Tibial nerve (tissue), 4 donors: ENCODE data around the gene ATP13A1. TPM values are rescaled to one million over a fixed set of nuclear protein-coding genes. Genes with fewer than 3 reads are reported as not detected.
"Not testable (repeated sequence)": the region's sequence is repeated elsewhere in the genome, so short reads cannot be mapped to it uniquely, and the experiment has no call there.

ENCODE experiments used
- DNase-seq, 2 donors: peaks; one replicate each; pipeline ENCODE4 v3.0.0-alpha.2; 2019; ENCODE audit warnings: low spot score in 2 of 2
- H3K27ac ChIP-seq, 4 donors: fragments of 200-600 bp; sonication (generic) in 3 of 4; one replicate each; pipeline ENCODE4 v1.5.1; 2017 to 2019; ENCODE audit warnings: mild to moderate bottlenecking in 1 of 4
- H3K27me3 ChIP-seq, 2 donors: fragments of 200-600 bp; sonication (generic) in 1 of 2; one replicate each; pipeline versions ENCODE4 v1.5.1 to v1.6.0; 2017 to 2019
- H3K36me3 ChIP-seq, 3 donors: fragments of 200-600 bp; sonication (generic); one replicate each; pipeline ENCODE4 v1.5.1; 2018 to 2019
- H3K4me1 ChIP-seq, 4 donors: fragments of 200-600 bp; sonication (generic) in 3 of 4; one replicate each; pipeline ENCODE4 v1.5.1; 2017 to 2019
- H3K4me3 ChIP-seq, 4 donors: fragments of 200-600 bp; sonication (generic) in 3 of 4; one replicate each; pipeline ENCODE4 v1.5.1; 2017 to 2019; ENCODE audit warnings: mild to moderate bottlenecking in 1 of 4, moderate library complexity in 1 of 4
- H3K9me3 ChIP-seq, 4 donors: fragments of 200-600 bp; sonication (generic) in 3 of 4; one replicate each; pipeline ENCODE4 v1.5.1; 2017 to 2019
- CTCF ChIP-seq, 5 experiments: fragments of 200-600 bp in 3 of 5; fragments of 450-650 bp in 2 of 5; sonication (generic) in 3 of 5; IDR thresholded peaks; one replicate each; pipeline ENCODE4 v1.5.1; 2016 to 2019; ENCODE audit warnings: antibody characterized with exemption in 5 of 5, mild to moderate bottlenecking in 3 of 5, moderate library complexity in 2 of 5
- EP300 ChIP-seq, 2 donors: sonication (generic); formaldehyde crosslinking; IDR thresholded peaks; one replicate each; pipeline ENCODE4 v1.6.1; 2017; ENCODE audit warnings: antibody characterized with exemption in 2 of 2, mild to moderate bottlenecking in 1 of 2
- POLR2A ChIP-seq, 2 donors: fragments of 450-650 bp; IDR thresholded peaks; one replicate each; pipeline ENCODE4 v1.6.1; 2017; ENCODE audit warnings: antibody characterized with exemption in 2 of 2, mild to moderate bottlenecking in 2 of 2, moderate library complexity in 2 of 2
- WGBS, 2 donors: methylation state at CpG; one replicate each; pipeline ENCODE4 v1.1.5; 2018; 5-methylcytosine and 5-hydroxymethylcytosine counted together
- total RNA-seq, 4 donors: library from RNA; depleted of rRNA; stranded (reverse); fragments of >200 nt; gene quantifications; one replicate each; pipeline ENCODE4 v1.1.0, GENCODE V29; 2016

Gene ATP13A1
- total RNA-seq, 4 donors from 2014 or later, result 312 to 705 (median 344) TPM

- Histone ChIP-seq H3K36me3 (peaks cover 0 to 45% (median 0%) of the 10 kb centered on the region in 3 donors), H3K27me3 (no peaks in the 10 kb centered on the region), H3K27ac (no peak overlapping the region), H3K9me3 (peaks cover 0 to 48% (median 3%) of the 10 kb centered on the region in 4 donors), H3K4me1 (no peaks in the 10 kb centered on the region), H3K4me3 (no peak overlapping the region)
- no peak for TF ChIP-seq POLR2A (IDR thresholded peaks at IDR 0.05)
- no peak for DNase-seq
- WGBS, 2 donors, result 90 to 97% methylated on average over 3 of the region's 3 CpGs
Measured at GRCh38 chr19:19687090-19687489, 23.6 kb upstream of the ATP13A1 start.

- WGBS, 2 donors, result 94 to 96% methylated on average over 6 of the region's 6 CpGs
- Histone ChIP-seq H3K27me3 (no peaks in the 10 kb centered on the region), H3K9me3 (peaks cover 0 to 52% (median 3%) of the 10 kb centered on the region in 4 donors), H3K36me3 (peaks cover 0 to 50% (median 0%) of the 10 kb centered on the region in 3 donors), H3K4me1 (no peaks in the 10 kb centered on the region), H3K4me3 (no peak overlapping the region), H3K27ac (no peak overlapping the region)
- no peak for DNase-seq
- no peak for TF ChIP-seq EP300 (IDR thresholded peaks at IDR 0.05)
- no peak for TF ChIP-seq POLR2A (IDR thresholded peaks at IDR 0.05)
- TF ChIP-seq CTCF (IDR thresholded peaks at IDR 0.05), result no peak
Measured at GRCh38 chr19:19686580-19686979, 23.1 kb upstream of the ATP13A1 start.

- not testable (repeated sequence) for DNase-seq
Measured at GRCh38 chr19:19686119-19686518, 22.6 kb upstream of the ATP13A1 start.

GRCh38 chr19:19679176-19680073 is 15.9 kb upstream of the ATP13A1 start:
- TF ChIP-seq POLR2A (IDR thresholded peaks at IDR 0.05) (no peak), EP300 (IDR thresholded peaks at IDR 0.05) (no peak), CTCF (IDR thresholded peaks at IDR 0.05) (no peak)
- H3K27me3 ChIP-seq, result no peaks in the 10 kb centered on the region
- H3K4me1 ChIP-seq, result no peaks in the 10 kb centered on the region
- H3K36me3 ChIP-seq, result peaks cover 0 to 95% (median 44%) of the 10 kb centered on the region in 3 donors
- no peak overlapping the region for H3K27ac ChIP-seq
- 93 to 97% methylated on average over 20 of the region's 20 CpGs for WGBS, 2 donors
- peaks cover 0 to 73% (median 8%) of the 10 kb centered on the region in 4 donors for H3K9me3 ChIP-seq
- H3K4me3 ChIP-seq, result no peak overlapping the region
- no peak for DNase-seq

More at GRCh38 chr19:19686119-19686518, 22.6 kb upstream of the ATP13A1 start:
- peaks cover 0 to 55% (median 3%) of the 10 kb centered on the region in 4 donors for H3K9me3 ChIP-seq
- not testable (repeated sequence) for H3K4me3 ChIP-seq, H3K4me1 ChIP-seq, H3K27ac ChIP-seq, H3K27me3 ChIP-seq
- WGBS, 2 donors, result 97 to 98% methylated on average over 15 of the region's 15 CpGs
- H3K36me3 ChIP-seq, result peaks cover 0 to 55% (median 0%) of the 10 kb centered on the region in 3 donors

GRCh38 chr19:19677579-19677978 is 14.1 kb upstream of the ATP13A1 start:
- Histone ChIP-seq H3K4me3 (no peak overlapping the region), H3K27me3 (no peaks in the 10 kb centered on the region), H3K9me3 (peaks cover 0 to 61% (median 7%) of the 10 kb centered on the region in 4 donors), H3K27ac (no peak overlapping the region), H3K36me3 (peaks cover 0 to 100% (median 44%) of the 10 kb centered on the region in 3 donors), H3K4me1 (no peaks in the 10 kb centered on the region)
- DNase-seq, result no peak
- WGBS, 2 donors, result 93 to 95% methylated on average over 7 of the region's 7 CpGs
- no peak for TF ChIP-seq CTCF (IDR thresholded peaks at IDR 0.05)
- no peak for TF ChIP-seq EP300 (IDR thresholded peaks at IDR 0.05)

- Histone ChIP-seq H3K4me1 (peaks cover 0 to 10% (median 7%) of the 10 kb centered on the region in 4 donors), H3K27me3 (no peaks in the 10 kb centered on the region), H3K4me3 (no peak overlapping the region), H3K27ac (no peak overlapping the region), H3K9me3 (peaks cover 0 to 31% (median 3%) of the 10 kb centered on the region in 4 donors), H3K36me3 (peaks cover 0 to 73% (median 33%) of the 10 kb centered on the region in 3 donors)
- TF ChIP-seq EP300 (IDR thresholded peaks at IDR 0.05) (no peak), CTCF (IDR thresholded peaks at IDR 0.05) (no peak), POLR2A (IDR thresholded peaks at IDR 0.05) (no peak)
- DNase-seq, result no peak
- WGBS, 2 donors, result 94 to 99% methylated on average over 6 of the region's 6 CpGs
Measured at GRCh38 chr19:19674315-19674714, 10.8 kb upstream of the ATP13A1 start.
